SJSA1 (cell line): ENCODE results near the gene MGST1. TPM values are rescaled to one million over a fixed set of nuclear protein-coding genes. Genes with fewer than 3 reads are reported as not detected.
"Not testable (repeated sequence)": the region's sequence is repeated elsewhere in the genome, so short reads cannot be mapped to it uniquely, and the experiment has no call there.

Experiments
- DNase-seq, 2 experiments: peaks; one replicate each; pipeline ENCODE4 v3.0.0-alpha.2; 2015 to 2020; ENCODE audit warnings: low spot score in 2 of 2, low read depth in 1 of 2
- H3K27ac ChIP-seq: fragments of 250-450 bp; sonication (Bioruptor Pico); 2 replicates; pipeline ENCODE4 v1.5.1; 2020; ENCODE audit warnings: mild to moderate bottlenecking, moderate library complexity
- H3K27me3 ChIP-seq: fragments of 250-450 bp; sonication (Bioruptor Pico); replicated peaks from 2 replicates; pipeline ENCODE4 v1.5.1; 2020; ENCODE audit warnings: mild to moderate bottlenecking, moderate library complexity
- H3K36me3 ChIP-seq: fragments of 250-450 bp; sonication (Bioruptor Pico); 2 replicates; pipeline ENCODE4 v1.5.1; 2020; ENCODE audit warnings: mild to moderate bottlenecking
- H3K4me1 ChIP-seq: fragments of 250-450 bp; sonication (Bioruptor Pico); replicated peaks from 2 replicates; pipeline ENCODE4 v1.6.1; 2021; ENCODE audit warnings: mild to moderate bottlenecking
- H3K4me3 ChIP-seq: fragments of 250-450 bp; sonication (Bioruptor Pico); 2 replicates; pipeline ENCODE4 v1.5.1; 2020; ENCODE audit warnings: mild to moderate bottlenecking
- H3K9me3 ChIP-seq: fragments of 250-450 bp; sonication (Bioruptor Pico); replicated peaks from 2 replicates; pipeline ENCODE4 v1.5.1; 2020; ENCODE audit warnings: mild to moderate bottlenecking
- total RNA-seq: library from RNA; depleted of rRNA; stranded (reverse); fragments of >200 nt; shearing (Covaris generic); gene quantifications from 2 replicates; pipeline ENCODE4 v1.2.3, GENCODE V29; 2014

Gene MGST1
- total RNA-seq, 1 experiment from 2014 or later: not detected

DNA sequence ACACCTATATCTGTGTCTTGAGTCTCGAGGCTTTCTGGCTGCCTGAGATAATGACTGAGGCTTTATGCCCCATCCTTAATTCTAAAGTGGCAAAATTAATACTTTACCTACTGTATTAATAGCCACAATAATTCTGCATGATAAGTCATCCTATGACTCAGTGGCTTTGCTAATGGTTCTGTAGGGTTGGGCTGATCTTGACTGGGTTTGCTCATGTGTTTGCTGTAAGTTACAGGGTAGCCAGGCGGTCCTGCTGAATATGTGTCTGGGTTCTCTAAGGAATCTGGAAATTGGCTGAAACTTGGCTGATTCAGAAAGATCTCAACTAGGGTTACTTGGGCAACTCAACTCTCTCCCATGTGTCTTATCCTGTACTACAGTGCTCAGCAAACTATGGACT, 21.7 kb downstream of the MGST1 start:
- Histone ChIP-seq H3K27ac (no peak overlapping the region), H3K36me3 (no peaks in the 10 kb centered on the region), H3K9me3 (no peaks in the 10 kb centered on the region), H3K4me3 (no peak overlapping the region), H3K27me3 (no peaks in the 10 kb centered on the region), H3K4me1 (no peaks in the 10 kb centered on the region)
- DNase-seq: no peak

DNA sequence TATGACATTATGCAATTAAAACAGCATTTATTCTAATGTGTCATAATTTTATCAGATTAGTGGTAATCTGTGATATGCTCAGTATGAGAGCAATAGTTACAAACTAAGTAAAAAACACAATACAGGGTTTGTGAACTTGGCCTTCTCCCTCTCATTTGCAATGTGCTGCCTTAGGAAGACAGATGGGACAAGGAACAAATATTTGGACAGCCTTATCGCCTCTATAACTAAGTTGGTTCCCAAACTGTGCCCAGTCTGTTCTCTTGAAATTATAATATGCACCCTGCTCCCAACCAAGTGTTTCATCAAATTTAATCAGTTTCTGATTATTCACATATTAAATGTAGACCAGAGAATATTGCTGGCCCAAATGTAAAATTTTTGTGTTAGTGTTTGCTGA, 22.7 kb downstream of the MGST1 start:
- no peaks in the 10 kb centered on the region for H3K9me3 ChIP-seq
- no peak overlapping the region for H3K4me3 ChIP-seq
- DNase-seq: no peak
- H3K27me3 ChIP-seq: no peaks in the 10 kb centered on the region
- H3K36me3 ChIP-seq: no peaks in the 10 kb centered on the region
- no peak overlapping the region for H3K27ac ChIP-seq
- no peaks in the 10 kb centered on the region for H3K4me1 ChIP-seq

DNA sequence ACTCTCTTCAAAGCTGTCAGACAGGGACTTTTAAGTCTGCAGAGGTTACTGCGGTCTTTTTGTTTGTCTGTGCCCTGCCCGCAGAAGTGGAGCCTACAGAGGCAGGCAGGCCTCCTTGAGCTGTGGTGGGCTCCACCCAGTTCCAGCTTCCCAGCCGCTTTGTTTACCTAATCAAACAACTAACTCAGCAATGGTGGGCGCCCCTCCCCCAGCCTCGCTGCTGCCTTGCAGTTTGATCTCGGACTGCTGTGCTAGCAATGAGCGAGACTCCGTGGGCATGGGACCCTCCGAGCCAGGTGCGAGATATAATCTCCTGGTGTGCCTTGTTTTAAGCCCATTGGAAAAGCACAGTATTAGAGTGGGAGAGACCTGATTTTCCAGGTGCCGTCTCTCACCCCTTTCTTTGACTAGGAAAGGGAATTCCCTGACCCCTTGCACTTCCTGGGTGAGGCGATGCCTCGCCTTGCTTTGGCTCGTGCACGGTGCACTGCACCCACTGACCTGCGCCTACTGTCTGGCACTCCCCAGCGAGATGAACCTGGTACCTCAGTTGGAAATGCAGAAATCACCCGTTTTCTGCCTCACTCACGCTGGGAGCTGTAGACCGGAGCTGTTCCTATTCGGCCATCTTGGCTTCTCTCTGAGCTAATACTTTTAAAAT, 35.3 kb downstream of the MGST1 start:
- DNase-seq, H3K9me3 ChIP-seq, H3K27ac ChIP-seq, H3K36me3 ChIP-seq, H3K4me1 ChIP-seq, H3K27me3 ChIP-seq, H3K4me3 ChIP-seq: not testable (repeated sequence)

DNA sequence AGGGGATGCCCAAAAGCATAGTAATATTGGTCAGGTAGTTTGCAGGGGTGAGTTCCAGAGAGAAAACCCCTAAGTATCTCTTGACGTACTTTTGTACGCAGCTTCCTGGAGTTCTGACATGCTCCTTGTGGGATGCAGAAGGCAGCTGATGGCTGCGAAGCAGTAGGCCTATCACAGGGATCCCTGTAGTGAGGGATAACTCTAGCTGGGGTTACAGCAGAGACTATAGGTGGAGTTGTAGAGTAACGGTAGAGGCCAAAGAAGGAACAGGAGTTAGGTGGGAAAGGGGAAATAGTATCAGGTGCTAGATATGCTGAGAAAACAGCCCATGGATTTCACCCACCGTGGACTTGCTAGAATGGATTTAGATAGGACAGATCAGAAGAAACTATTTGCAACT, 37.3 kb downstream of the MGST1 start:
- H3K27ac ChIP-seq: no peak overlapping the region
- H3K9me3 ChIP-seq: no peaks in the 10 kb centered on the region
- H3K4me1 ChIP-seq: no peaks in the 10 kb centered on the region
- H3K36me3 ChIP-seq: no peaks in the 10 kb centered on the region
- DNase-seq: no peak
- H3K4me3 ChIP-seq: no peak overlapping the region
- no peaks in the 10 kb centered on the region for H3K27me3 ChIP-seq

DNA sequence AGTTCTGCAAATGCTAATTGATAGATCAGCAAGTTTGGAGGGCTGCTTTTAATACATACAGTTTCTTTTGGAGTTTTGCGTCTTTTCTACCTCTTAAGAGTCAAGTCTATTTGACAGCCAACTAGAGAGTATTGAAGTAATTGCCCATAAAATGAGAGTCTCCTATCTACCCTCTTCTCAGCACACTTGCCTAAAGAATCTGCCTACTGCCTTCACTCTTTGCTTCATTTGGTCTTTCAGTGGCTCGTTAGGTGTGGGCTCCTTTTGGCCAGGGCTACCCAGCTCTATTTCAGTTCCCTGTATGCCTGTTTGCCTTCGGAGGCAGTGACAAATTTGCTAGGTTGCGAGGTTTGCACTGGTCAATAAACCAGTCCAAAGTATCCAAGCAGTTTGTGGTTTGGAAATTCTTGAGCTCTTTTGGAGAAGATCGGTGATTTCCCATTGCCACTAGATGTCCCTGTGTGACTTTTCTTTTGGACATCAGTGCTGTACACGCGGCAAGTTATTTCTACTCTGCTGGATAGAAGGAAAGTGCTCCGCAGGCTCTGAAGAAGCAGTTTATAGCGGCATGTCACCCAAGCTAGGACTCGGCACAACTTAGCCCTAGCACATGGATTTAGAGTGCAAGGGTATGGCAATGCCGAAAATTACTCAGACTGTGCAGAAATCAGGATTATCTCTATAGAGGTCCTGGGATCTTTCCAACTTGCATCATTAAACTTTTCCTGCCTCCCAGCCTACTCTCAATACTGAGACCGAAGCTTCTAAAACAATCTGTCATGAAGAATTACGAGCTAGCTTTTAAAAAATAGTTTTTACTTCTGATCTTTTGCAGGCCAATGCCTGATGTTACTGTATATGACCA, 38.6 kb downstream of the MGST1 start:
- Histone ChIP-seq H3K4me3 (no peak overlapping the region), H3K27ac (no peak overlapping the region)

DNA sequence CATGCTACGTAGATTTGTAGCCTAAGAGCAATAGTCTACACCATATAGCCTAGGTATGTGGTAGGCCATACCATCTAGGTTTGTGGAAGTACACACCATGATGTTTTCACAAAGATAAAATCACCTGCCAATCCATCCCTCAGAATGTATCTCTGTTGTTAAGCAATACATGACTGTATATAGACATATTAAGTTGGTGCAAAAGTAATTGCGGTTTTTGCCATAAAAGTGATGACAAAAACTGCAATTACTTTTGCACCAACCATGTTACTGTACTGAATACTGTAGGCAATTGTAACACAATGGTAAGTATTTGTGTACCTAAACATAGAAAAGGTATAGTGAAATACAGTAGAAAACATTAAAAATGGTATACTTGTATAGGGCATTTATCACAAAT, 40.5 kb downstream of the MGST1 start:
- H3K36me3 ChIP-seq: no peaks in the 10 kb centered on the region
- H3K27me3 ChIP-seq: no peaks in the 10 kb centered on the region
- no peak for DNase-seq
- no peaks in the 10 kb centered on the region for H3K4me1 ChIP-seq
- H3K9me3 ChIP-seq: no peaks in the 10 kb centered on the region
- no peak overlapping the region for H3K4me3 ChIP-seq
- H3K27ac ChIP-seq: no peak overlapping the region

More for the DNA sequence above, 38.6 kb downstream of the MGST1 start:
- H3K9me3 ChIP-seq: no peaks in the 10 kb centered on the region
- H3K36me3 ChIP-seq: no peaks in the 10 kb centered on the region
- no peak for DNase-seq
- H3K4me1 ChIP-seq: no peaks in the 10 kb centered on the region
- H3K27me3 ChIP-seq: no peaks in the 10 kb centered on the region

DNA sequence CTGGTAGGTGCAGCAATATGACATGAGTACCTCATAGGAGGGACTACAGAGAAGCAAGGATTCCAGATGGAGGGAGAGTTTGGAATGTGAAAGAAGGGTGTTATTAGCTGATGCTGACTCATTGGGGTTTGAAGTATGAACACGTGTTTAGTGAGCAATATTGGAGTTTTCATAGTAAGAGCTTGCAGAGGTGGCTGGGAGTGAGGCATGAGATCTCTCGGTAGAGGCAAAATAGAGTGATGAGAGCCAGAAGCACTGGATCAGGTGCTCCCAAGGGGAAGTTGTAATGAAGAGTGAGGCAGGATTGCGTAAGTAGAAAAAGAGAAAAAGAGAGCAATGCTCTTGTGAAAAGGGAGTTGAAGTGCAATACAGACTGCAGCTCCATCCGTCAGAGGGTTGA, 42.1 kb downstream of the MGST1 start:
- no peaks in the 10 kb centered on the region for H3K36me3 ChIP-seq
- H3K4me3 ChIP-seq: no peak overlapping the region
- DNase-seq: no peak
- H3K9me3 ChIP-seq: no peaks in the 10 kb centered on the region
- no peaks in the 10 kb centered on the region for H3K4me1 ChIP-seq
- no peak overlapping the region for H3K27ac ChIP-seq
- H3K27me3 ChIP-seq: no peaks in the 10 kb centered on the region

DNA sequence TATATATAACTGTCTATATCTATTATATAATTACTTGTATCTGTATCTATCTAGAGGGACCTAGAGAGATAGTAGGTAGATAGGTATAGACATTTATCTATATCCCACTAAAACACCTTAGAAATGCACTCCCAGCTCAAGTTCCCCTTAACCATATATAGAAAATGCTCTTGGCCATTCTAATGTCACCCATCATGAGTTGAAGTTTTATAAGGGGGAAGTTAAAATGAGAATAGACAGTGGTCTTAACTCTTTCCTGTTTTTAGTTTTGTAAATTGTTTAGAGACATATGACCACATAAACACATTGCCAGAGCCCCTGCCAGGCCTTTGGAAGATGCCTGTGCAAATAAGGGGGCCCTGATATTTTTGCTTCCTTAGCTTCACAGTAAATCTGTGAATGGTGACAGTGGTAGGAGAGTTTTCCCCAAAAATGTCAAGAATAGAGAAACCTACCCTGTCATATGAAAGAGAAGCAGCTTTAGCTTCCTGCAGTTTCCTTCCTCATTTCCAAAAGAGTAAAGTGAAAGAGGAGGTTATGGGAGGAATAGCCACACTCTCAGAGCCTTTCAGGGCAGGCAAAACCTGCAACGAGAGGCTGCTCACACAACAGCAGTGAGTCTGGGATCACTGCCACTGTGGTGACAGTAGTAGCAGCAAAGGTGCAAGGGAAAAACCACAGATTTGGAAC, 45.5 kb downstream of the MGST1 start:
- no peak overlapping the region for H3K4me3 ChIP-seq
- DNase-seq: no peak
- no peak overlapping the region for H3K27ac ChIP-seq
- H3K36me3 ChIP-seq: no peaks in the 10 kb centered on the region
- H3K4me1 ChIP-seq: no peaks in the 10 kb centered on the region
- H3K9me3 ChIP-seq: no peaks in the 10 kb centered on the region
- H3K27me3 ChIP-seq: no peaks in the 10 kb centered on the region

DNA sequence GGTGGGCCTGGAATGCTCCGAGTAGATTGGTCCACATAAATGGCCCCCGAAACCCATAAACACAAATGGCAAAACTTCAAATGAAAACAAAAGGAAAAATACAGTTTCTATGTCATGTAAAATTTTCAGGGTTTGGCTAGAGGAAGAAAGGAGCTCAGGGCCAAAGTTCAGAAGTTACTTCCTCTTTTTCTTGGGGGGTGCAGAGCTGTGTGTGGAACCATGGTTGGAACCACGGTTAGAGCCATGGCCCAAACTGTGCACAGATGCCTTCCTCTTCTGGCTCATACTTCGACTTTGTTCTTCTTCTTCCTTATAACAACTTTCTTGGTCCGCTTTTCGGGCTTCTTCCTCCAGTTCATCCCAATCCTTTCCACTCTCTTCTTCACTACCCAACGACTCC, 51.7 kb downstream of the MGST1 start:
- no peaks in the 10 kb centered on the region for H3K9me3 ChIP-seq
- H3K27ac ChIP-seq: no peak overlapping the region
- H3K27me3 ChIP-seq: no peaks in the 10 kb centered on the region
- no peak overlapping the region for H3K4me3 ChIP-seq
- no peaks in the 10 kb centered on the region for H3K36me3 ChIP-seq
- no peaks in the 10 kb centered on the region for H3K4me1 ChIP-seq
- DNase-seq: no peak

DNA sequence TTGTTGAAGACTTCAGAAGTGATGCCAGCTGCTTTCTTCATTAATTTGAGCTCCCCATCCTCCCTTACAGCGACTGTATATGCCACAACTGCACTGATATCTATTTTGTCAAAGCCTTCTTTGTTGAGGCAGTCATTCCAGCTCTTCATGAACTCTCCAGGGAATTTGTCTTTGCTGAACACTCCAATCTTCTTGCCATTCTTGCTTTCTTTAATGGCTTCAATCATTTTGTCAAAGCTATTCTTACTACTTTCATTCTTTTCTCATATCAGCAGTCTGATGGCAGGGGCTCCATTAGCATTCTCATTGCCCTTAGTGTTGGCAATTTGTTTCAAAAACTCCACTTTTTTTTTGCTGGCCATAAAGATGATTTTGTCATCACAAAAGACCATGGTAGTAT, 54.4 kb downstream of the MGST1 start:
- DNase-seq, H3K4me3 ChIP-seq, H3K27ac ChIP-seq, H3K9me3 ChIP-seq, H3K27me3 ChIP-seq, H3K4me1 ChIP-seq, H3K36me3 ChIP-seq: not testable (repeated sequence)

DNA sequence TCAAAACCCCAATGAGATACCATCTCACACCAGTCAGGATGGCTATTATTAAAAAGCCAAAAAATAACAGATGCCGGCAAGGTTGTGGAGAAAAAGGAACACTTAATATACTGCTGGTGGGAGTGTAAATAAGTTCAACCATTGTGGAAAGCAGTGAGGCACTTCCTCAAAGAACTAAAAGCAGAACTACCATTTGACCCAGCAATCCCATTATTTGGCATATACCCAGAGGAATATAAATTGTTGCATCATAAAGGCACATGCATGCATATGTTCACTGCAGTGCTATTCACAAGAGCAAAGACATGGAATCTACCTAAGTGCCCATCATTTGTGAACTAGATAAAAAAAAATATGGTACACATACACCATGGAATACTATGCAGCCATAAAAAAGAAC, 59.9 kb downstream of the MGST1 start:
- DNase-seq: no peak
- Histone ChIP-seq H3K27me3 (no peaks in the 10 kb centered on the region), H3K27ac (no peak overlapping the region), H3K4me3 (no peak overlapping the region), H3K9me3 (0 out of 2 replicates have a peak, but pooled peaks cover 4% of the 10 kb centered on the region), H3K36me3 (no peaks in the 10 kb centered on the region), H3K4me1 (no peaks in the 10 kb centered on the region)
